Neural cell (in vitro differentiated cells): ENCODE data around the gene SLC35B4. TPM values are rescaled to one million over a fixed set of nuclear protein-coding genes. Genes with fewer than 3 reads are reported as not detected.

Experiments used
- H2AFZ ChIP-seq: fragments of 200-600, 300-800 bp; sonication (generic), shearing (Covaris generic); 2 replicates; pipeline ENCODE4 v1.6.0; 2014; ENCODE audit warnings: low read depth, mild to moderate bottlenecking, antibody characterized with exemption, low read length, moderate library complexity
- H3F3A ChIP-seq: fragments of 200-600 bp; shearing (Covaris generic); 2 replicates; pipeline ENCODE4 v1.6.1; 2016; ENCODE audit warnings: mild to moderate bottlenecking, moderate library complexity, mixed read lengths, antibody characterized with exemption, low read length; ENCODE audit not compliant: insufficient read depth, poor library complexity, severe bottlenecking
- H3K27ac ChIP-seq: fragments of 200-600, 300-800 bp; sonication (generic), shearing (Covaris generic); 2 replicates; pipeline ENCODE4 v1.5.1; 2014; ENCODE audit warnings: mild to moderate bottlenecking, low read length, moderate library complexity
- H3K27me3 ChIP-seq: fragments of 300-800, 200-600 bp; sonication (generic), shearing (Covaris generic); 2 replicates; pipeline ENCODE4 v1.6.0; 2014; ENCODE audit warnings: mild to moderate bottlenecking, low read depth, low read length, moderate library complexity; ENCODE audit not compliant: insufficient read depth
- H3K36me3 ChIP-seq: fragments of 300-800, 200-600 bp; sonication (generic), shearing (Covaris generic); 2 replicates; pipeline ENCODE4 v1.5.1; 2014; ENCODE audit warnings: mild to moderate bottlenecking, antibody characterized with exemption, low read length, moderate library complexity; ENCODE audit not compliant: insufficient read depth
- H3K4me2 ChIP-seq: fragments of 300-800, 200-600 bp; sonication (generic), shearing (Covaris generic); 2 replicates; pipeline ENCODE4 v1.6.0; 2014; ENCODE audit warnings: mild to moderate bottlenecking, low read length
- H3K4me3 ChIP-seq: fragments of 300-800, 200-600 bp; sonication (generic), shearing (Covaris generic); 2 replicates; pipeline ENCODE4 v1.5.1; 2014; ENCODE audit warnings: mild to moderate bottlenecking, low read length, moderate library complexity
- H3K79me2 ChIP-seq: fragments of 200-600 bp; shearing (Covaris generic); replicated peaks from 2 replicates; pipeline ENCODE4 v1.6.0; 2014; ENCODE audit warnings: mild to moderate bottlenecking, low read length, moderate library complexity; ENCODE audit not compliant: insufficient read depth
- H3K9ac ChIP-seq: fragments of 300-800, 200-600 bp; sonication (generic), shearing (Covaris generic); 2 replicates; pipeline ENCODE4 v1.6.1; 2016; ENCODE audit warnings: mild to moderate bottlenecking, low read length, mixed read lengths
- H3K9me2 ChIP-seq: fragments of 200-600 bp; shearing (Covaris generic); 2 replicates; pipeline ENCODE4 v1.6.1; 2016; ENCODE audit warnings: mild to moderate bottlenecking, low read length, mixed read lengths; ENCODE audit not compliant: insufficient read depth
- H3K9me3 ChIP-seq: fragments of 200-600, 300-800 bp; sonication (generic), shearing (Covaris generic); 2 replicates; pipeline ENCODE4 v1.6.1; 2016; ENCODE audit warnings: mild to moderate bottlenecking, mixed run types, low read length, moderate library complexity, mixed read lengths
- H4K20me1 ChIP-seq: fragments of 200-600 bp; shearing (Covaris generic); 2 replicates; pipeline ENCODE4 v1.6.1; 2016; ENCODE audit warnings: mild to moderate bottlenecking, mixed run types; ENCODE audit not compliant: insufficient read depth
- CTCF ChIP-seq: fragments of 450-650 bp; IDR thresholded peaks from 2 replicates; pipeline ENCODE4 v1.5.1; 2014; ENCODE audit warnings: antibody characterized with exemption, mild to moderate bottlenecking, moderate library complexity; ENCODE audit not compliant: poor library complexity, severe bottlenecking
- EP300 ChIP-seq: fragments of 450-650 bp; conservative IDR thresholded peaks from 2 replicates; pipeline ENCODE4 v1.6.1; 2014; ENCODE audit warnings: antibody characterized with exemption, mild to moderate bottlenecking, moderate library complexity; ENCODE audit not compliant: poor library complexity, severe bottlenecking
- EZH2 ChIP-seq: fragments of 200-600, 300-800 bp; shearing (Covaris generic), sonication (generic); IDR thresholded peaks from 2 replicates; pipeline ENCODE4 v1.6.1; 2014; ENCODE audit warnings: antibody characterized with exemption, low read length, borderline replicate concordance, mild to moderate bottlenecking; ENCODE audit not compliant: insufficient read depth, poor library complexity, severe bottlenecking
- MXI1 ChIP-seq: fragments of 450-650 bp; conservative IDR thresholded peaks from 2 replicates; pipeline ENCODE4 v1.6.1; 2014; ENCODE audit warnings: antibody characterized with exemption, mild to moderate bottlenecking; ENCODE audit not compliant: poor library complexity, severe bottlenecking
- POLR2AphosphoS5 ChIP-seq: IDR thresholded peaks from 2 replicates; pipeline ENCODE4 v1.6.1; 2012
- RAD21 ChIP-seq: fragments of 450-650 bp; conservative IDR thresholded peaks from 2 replicates; pipeline ENCODE4 v1.6.1; 2014; ENCODE audit warnings: antibody characterized with exemption, mild to moderate bottlenecking, moderate library complexity
- REST ChIP-seq: IDR thresholded peaks from 2 replicates; pipeline ENCODE4 v1.6.1; 2012; ENCODE audit warnings: borderline replicate concordance
- SMC3 ChIP-seq: fragments of 450-650 bp; conservative IDR thresholded peaks from 2 replicates; pipeline ENCODE4 v1.6.1; 2014; ENCODE audit warnings: antibody characterized with exemption, mild to moderate bottlenecking, moderate library complexity; ENCODE audit not compliant: poor library complexity
- TAF1 ChIP-seq: IDR thresholded peaks from 2 replicates; pipeline ENCODE4 v1.6.1; 2012; ENCODE audit warnings: low read depth
- polyA plus RNA-seq: library from polyadenylated mRNA; depleted of rRNA; stranded (reverse); fragments of >200 nt; gene quantifications from 2 replicates; pipeline ENCODE4 v1.2.3, GENCODE V29; 2014

The SLC35B4 gene
- polyA plus RNA-seq, 1 donor from 2014 or later: 30.1 TPM

- Histone ChIP-seq H3K27ac (no peak overlapping the region), H3K4me2 (no peak overlapping the region), H3K9me3 (no peaks in the 10 kb centered on the region), H3K27me3 (no peaks in the 10 kb centered on the region), H3K36me3 (no peaks in the 10 kb centered on the region), H3F3A (no peaks in the 10 kb centered on the region), H3K79me2 (peaks cover 12% of the 10 kb centered on the region), H3K9ac (no peak overlapping the region), H4K20me1 (no peaks in the 10 kb centered on the region), H2AFZ (no peak overlapping the region), H3K9me2 (no peaks in the 10 kb centered on the region), H3K4me3 (no peak overlapping the region)
- no peak for TF ChIP-seq MXI1
- no peak for TF ChIP-seq SMC3
- TF ChIP-seq TAF1: no peak
- TF ChIP-seq CTCF: no peak
- no peak for TF ChIP-seq RAD21
- no peak for TF ChIP-seq REST
- TF ChIP-seq EZH2: no peak
- no peak for TF ChIP-seq POLR2AphosphoS5
- no peak for TF ChIP-seq EP300
Measured at GRCh38 chr7:134311807-134312206, 4.9 kb downstream of the SLC35B4 start.

GRCh38 chr7:134308548-134308947 lies 8.2 kb downstream of the SLC35B4 start:
- no peak overlapping the region for H2AFZ ChIP-seq
- H3K79me2 ChIP-seq: no peaks in the 10 kb centered on the region
- H3K9me3 ChIP-seq: no peaks in the 10 kb centered on the region
- no peak overlapping the region for H3K4me3 ChIP-seq
- H3K36me3 ChIP-seq: peaks cover 4% of the 10 kb centered on the region
- no peaks in the 10 kb centered on the region for H3F3A ChIP-seq
- no peaks in the 10 kb centered on the region for H3K27me3 ChIP-seq
- no peaks in the 10 kb centered on the region for H4K20me1 ChIP-seq
- TF ChIP-seq EP300 (no peak), SMC3 (no peak), POLR2AphosphoS5 (no peak), MXI1 (no peak), TAF1 (no peak), CTCF (no peak), EZH2 (no peak)
- H3K9me2 ChIP-seq: no peaks in the 10 kb centered on the region
- no peak overlapping the region for H3K4me2 ChIP-seq
- H3K27ac ChIP-seq: no peak overlapping the region
- H3K9ac ChIP-seq: no peak overlapping the region
